ENCODE results near the gene TCF7L1. TPM values are rescaled to one million over a fixed set of nuclear protein-coding genes. Genes with fewer than 3 reads are reported as not detected.

The TCF7L1 gene
- total and polyA plus RNA-seq, 2 donors (not counting 3 experiments of a cell fraction or from before 2014, with no cell fraction given), result 9.6 to 17.4 TPM

DNA sequence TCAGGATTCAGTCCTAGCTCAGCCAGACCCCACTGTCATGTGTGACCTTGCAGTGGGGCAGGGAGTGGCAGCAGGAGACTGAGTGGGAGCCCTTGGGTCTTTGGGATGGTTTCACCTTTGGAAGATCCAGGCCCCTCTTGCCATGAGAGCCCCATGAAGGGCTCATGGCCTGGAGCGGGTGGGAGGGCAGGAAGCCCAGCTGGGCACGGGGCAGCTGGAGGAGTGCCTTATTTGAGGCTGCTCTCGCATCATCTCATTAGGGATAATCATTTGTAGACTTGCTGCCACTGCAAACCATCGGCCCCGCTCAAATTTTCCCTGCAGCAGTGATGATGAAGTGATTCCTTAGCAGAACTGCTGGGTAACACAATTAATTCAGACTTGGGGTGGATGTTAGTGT, 120.7 kb downstream of the TCF7L1 start:
- no peak overlapping the region for H3K27ac ChIP-seq (ENCODE audit: insufficient read depth, low read depth, low read length)
- BruUV-seq (replicated peaks), result no TSS peak
- no peak for FAIRE-seq
- no peaks in the 10 kb centered on the region for H3K79me2 ChIP-seq (ENCODE audit: control insufficient read depth, insufficient read depth, low read length)
- TF ChIP-seq GATA2 (IDR thresholded peaks at IDR 0.05; ENCODE audit: insufficient read depth, insufficient read length, low read depth, low read length) (no peak), POLR2AphosphoS5 (IDR thresholded peaks at IDR 0.05; ENCODE audit: insufficient read depth, low read depth, low read length) (no peak), POLR2A (IDR thresholded peaks at IDR 0.05; ENCODE audit: low read depth, low read length) (no peak), JUN (IDR thresholded peaks at IDR 0.05; ENCODE audit: borderline replicate concordance, insufficient read depth, insufficient read length, low read depth) (no peak), MYC (IDR thresholded peaks at IDR 0.05; ENCODE audit: low read depth, low read length) (no peak), EZH2 (IDR thresholded peaks at IDR 0.05; ENCODE audit: borderline replicate concordance, low read depth, low read length, severe bottlenecking) (no peak), FOS (IDR thresholded peaks at IDR 0.05; ENCODE audit: borderline replicate concordance, insufficient read depth, low read length) (no peak)
- TF ChIP-seq, protein P1, sequence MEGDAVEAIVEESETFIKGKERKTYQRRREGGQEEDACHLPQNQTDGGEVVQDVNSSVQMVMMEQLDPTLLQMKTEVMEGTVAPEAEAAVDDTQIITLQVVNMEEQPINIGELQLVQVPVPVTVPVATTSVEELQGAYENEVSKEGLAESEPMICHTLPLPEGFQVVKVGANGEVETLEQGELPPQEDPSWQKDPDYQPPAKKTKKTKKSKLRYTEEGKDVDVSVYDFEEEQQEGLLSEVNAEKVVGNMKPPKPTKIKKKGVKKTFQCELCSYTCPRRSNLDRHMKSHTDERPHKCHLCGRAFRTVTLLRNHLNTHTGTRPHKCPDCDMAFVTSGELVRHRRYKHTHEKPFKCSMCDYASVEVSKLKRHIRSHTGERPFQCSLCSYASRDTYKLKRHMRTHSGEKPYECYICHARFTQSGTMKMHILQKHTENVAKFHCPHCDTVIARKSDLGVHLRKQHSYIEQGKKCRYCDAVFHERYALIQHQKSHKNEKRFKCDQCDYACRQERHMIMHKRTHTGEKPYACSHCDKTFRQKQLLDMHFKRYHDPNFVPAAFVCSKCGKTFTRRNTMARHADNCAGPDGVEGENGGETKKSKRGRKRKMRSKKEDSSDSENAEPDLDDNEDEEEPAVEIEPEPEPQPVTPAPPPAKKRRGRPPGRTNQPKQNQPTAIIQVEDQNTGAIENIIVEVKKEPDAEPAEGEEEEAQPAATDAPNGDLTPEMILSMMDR (IDR thresholded peaks at IDR 0.05; ENCODE audit: extremely low read depth in 1 of 2, insufficient read depth in 1 of 2, low read depth in 1 of 2, low read length in 2 of 2), result no peak
- TF ChIP-seq, protein P2, sequence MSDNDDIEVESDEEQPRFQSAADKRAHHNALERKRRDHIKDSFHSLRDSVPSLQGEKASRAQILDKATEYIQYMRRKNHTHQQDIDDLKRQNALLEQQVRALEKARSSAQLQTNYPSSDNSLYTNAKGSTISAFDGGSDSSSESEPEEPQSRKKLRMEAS (IDR thresholded peaks at IDR 0.05; ENCODE audit: insufficient read depth, insufficient read length), result no peak
- intact Hi-C loops (cut with micrococcal nuclease), result no loop called here
- H3K9me3 ChIP-seq (replicated peaks; ENCODE audit: control insufficient read depth, insufficient read depth, low read length), result no peaks in the 10 kb centered on the region
- no peak for DNase-seq (ENCODE audit: low read depth, low spot score)
- no peak overlapping the region for H3K4me3 ChIP-seq (replicated peaks in 1 of 3; ENCODE audit: insufficient read depth in 1 of 3, low read depth in 1 of 3, low read length in 3 of 3)
- ChIA-PET CTCF (interaction anchor here (1.0 to 1.6 kb wide), 3 partner anchors 9 to 46 kb away, joined by 3 read pairs; no protein-coding TSS in a partner anchor), POLR2A (no interaction called here)
- H3K27me3 ChIP-seq (ENCODE audit: control insufficient read depth in 2 of 2, insufficient read depth in 2 of 2, low read length in 2 of 2), result no peaks in the 10 kb centered on the region
- no peaks in the 10 kb centered on the region for H4K20me1 ChIP-seq (replicated peaks; ENCODE audit: control insufficient read depth, extremely low read depth, insufficient read depth, low read length)
- dilution Hi-C loops (cut with MboI; ENCODE audit: extremely low pct_ligation_motif_present, low sequenced_read_pairs), result no loop called here
- no peak overlapping the region for H3K9ac ChIP-seq (replicated peaks; ENCODE audit: extremely low read depth, insufficient read depth, low read length)
- H3K4me1 ChIP-seq (ENCODE audit: control insufficient read depth, extremely low read depth, insufficient read depth, low read length), result peaks cover 48% of the 10 kb centered on the region
- no peak overlapping the region for H3K4me2 ChIP-seq (ENCODE audit: insufficient read depth, low read length)
- no peaks in the 10 kb centered on the region for H3K9me1 ChIP-seq (replicated peaks; ENCODE audit: control insufficient read depth, extremely low read depth, insufficient read depth, low read length)
- no peak overlapping the region for H2AFZ ChIP-seq (ENCODE audit: low read depth, low read length)
- no peaks in the 10 kb centered on the region for H3K36me3 ChIP-seq (ENCODE audit: control insufficient read depth in 2 of 2, extremely low read depth in 1 of 2, insufficient read depth in 2 of 2, low read length in 2 of 2)

All from endothelial cell of umbilical vein (primary cell).